Right renal pelvis (tissue), 4 donors: ENCODE data around the gene NDFIP2. TPM values are rescaled to one million over a fixed set of nuclear protein-coding genes. Genes with fewer than 3 reads are reported as not detected.
"Not testable (repeated sequence)": the region's sequence is repeated elsewhere in the genome, so short reads cannot be mapped to it uniquely, and the experiment has no call there.

ENCODE experiments used
- DNase-seq, 4 donors: peaks; one replicate each; pipeline ENCODE4 v3.0.0-alpha.2; 2013; ENCODE audit warnings: low read depth in 4 of 4, low spot score in 3 of 4, missing footprints in 1 of 4
- polyA plus RNA-seq, 4 donors: library from polyadenylated mRNA; unstranded; fragments of 120-200 nt; gene quantifications; one replicate each; pipeline ENCODE4 v1.2.1, GENCODE V29; 2013; ENCODE audit not compliant: insufficient read length in 4 of 4

Gene NDFIP2
- polyA plus RNA-seq, 4 donors: 58.1 to 65.8 (median 62.3) TPM

- DNase-seq: no peak
Measured at GRCh38 chr13:79589603-79590393, 108.8 kb downstream of the NDFIP2 start.

GRCh38 chr13:79590394-79590676 lies 109.4 kb downstream of the NDFIP2 start:
- no peak for DNase-seq

- DNase-seq: no peak
Measured at GRCh38 chr13:79591493-79591892, 110.5 kb downstream of the NDFIP2 start.

GRCh38 chr13:79593121-79593520 lies 112.2 kb downstream of the NDFIP2 start:
- DNase-seq: no peak

- no peak for DNase-seq
Measured at GRCh38 chr13:79593641-79594275, 112.8 kb downstream of the NDFIP2 start.

GRCh38 chr13:79600146-79600545 lies 119.2 kb downstream of the NDFIP2 start:
- not testable (repeated sequence) for DNase-seq

- no peak for DNase-seq
Measured at GRCh38 chr13:79602936-79603335, 122.0 kb downstream of the NDFIP2 start.

- no peak for DNase-seq
Measured at GRCh38 chr13:79604752-79605151, 123.8 kb downstream of the NDFIP2 start.

Other genes starting within 250 kb of the NDFIP2 start
- gene RBM26, start 74.9 kb upstream of the NDFIP2 start, polyA plus RNA-seq: 10 to 100 TPM; 65.7 to 94.3 (median 83.1) TPM